HG03520 (cell line): ENCODE data around the gene NCAM1.

ENCODE experiments used
- ATAC-seq: cut with Tn5 transposase; IDR thresholded peaks from one replicate; pipeline ENCODE4 v1.9.1; 2021; ENCODE audit warnings: mild to moderate bottlenecking, moderate library complexity; ENCODE audit not compliant: unreplicated experiment

The NCAM1 gene

GRCh38 chr11:113248702-113249490, 287.7 kb downstream of the NCAM1 start:
- no peak for ATAC-seq

GRCh38 chr11:113249491-113249763, 288.2 kb downstream of the NCAM1 start:
- no peak for ATAC-seq

- no peak for ATAC-seq
Measured at GRCh38 chr11:113249786-113250185, 288.6 kb downstream of the NCAM1 start.

GRCh38 chr11:113251281-113251680, 290.1 kb downstream of the NCAM1 start:
- no peak for ATAC-seq

GRCh38 chr11:113253406-113253805, 292.2 kb downstream of the NCAM1 start:
- ATAC-seq = no peak

- ATAC-seq = no peak
Measured at GRCh38 chr11:113255096-113255495, 293.9 kb downstream of the NCAM1 start.

- no peak for ATAC-seq
Measured at GRCh38 chr11:113255741-113256140, 294.5 kb downstream of the NCAM1 start.

- no peak for ATAC-seq
Measured at GRCh38 chr11:113256431-113257202, 295.4 kb downstream of the NCAM1 start.

GRCh38 chr11:113260096-113260425, 298.8 kb downstream of the NCAM1 start:
- ATAC-seq = no peak

GRCh38 chr11:113260541-113260940, 299.3 kb downstream of the NCAM1 start:
- ATAC-seq = no peak

- ATAC-seq = no peak
Measured at GRCh38 chr11:113261709-113262475, 300.7 kb downstream of the NCAM1 start.

GRCh38 chr11:113262594-113262993, 301.4 kb downstream of the NCAM1 start:
- no peak for ATAC-seq

GRCh38 chr11:113263458-113264259, 302.4 kb downstream of the NCAM1 start:
- no peak for ATAC-seq

- ATAC-seq = no peak
Measured at GRCh38 chr11:113265362-113265761, 304.1 kb downstream of the NCAM1 start.

- no peak for ATAC-seq
Measured at GRCh38 chr11:113267493-113267892, 306.3 kb downstream of the NCAM1 start.

GRCh38 chr11:113269096-113269495, 307.9 kb downstream of the NCAM1 start:
- no peak for ATAC-seq

- no peak for ATAC-seq
Measured at GRCh38 chr11:113269636-113270035, 308.4 kb downstream of the NCAM1 start.

GRCh38 chr11:113270080-113270479, 308.9 kb downstream of the NCAM1 start:
- ATAC-seq = no peak

GRCh38 chr11:113271551-113272245, 310.5 kb downstream of the NCAM1 start:
- ATAC-seq = no peak

GRCh38 chr11:113272281-113272680, 311.1 kb downstream of the NCAM1 start:
- no peak for ATAC-seq
